Neuronal stem cell (in vitro differentiated cells): ENCODE data around the gene RIT2.
A peak's percentile ranks its signal among the peaks of the same experiment; 100 is the strongest.

ENCODE experiments used
- DNase-seq: peaks from one replicate; pipeline ENCODE4 v3.0.0-alpha.2; 2013; ENCODE audit warnings: low spot score
- H2AFZ ChIP-seq: one replicate; pipeline ENCODE4 v1.6.1; 2013; ENCODE audit warnings: mild to moderate bottlenecking, low read length, inconsistent platforms
- H2AK5ac ChIP-seq: 2 replicates; pipeline ENCODE4 v1.6.1; 2013; ENCODE audit warnings: low read depth, mild to moderate bottlenecking, inconsistent platforms, low read length, moderate library complexity, mixed read lengths
- H2BK120ac ChIP-seq: 2 replicates; pipeline ENCODE4 v1.6.1; 2013; ENCODE audit warnings: low read depth, mild to moderate bottlenecking, inconsistent platforms, low read length, moderate library complexity, mixed read lengths
- H2BK12ac ChIP-seq: one replicate; pipeline ENCODE4 v1.6.1; 2013; ENCODE audit warnings: low read length, inconsistent platforms
- H2BK15ac ChIP-seq: 2 replicates; pipeline ENCODE4 v1.6.1; 2013; ENCODE audit warnings: mild to moderate bottlenecking, low read length, inconsistent platforms, mixed read lengths
- H2BK5ac ChIP-seq: one replicate; pipeline ENCODE4 v1.6.1; 2013; ENCODE audit warnings: inconsistent platforms, mild to moderate bottlenecking, low read length, moderate library complexity
- H3K14ac ChIP-seq: one replicate; pipeline ENCODE4 v1.6.1; 2013; ENCODE audit warnings: low read length, inconsistent platforms
- H3K18ac ChIP-seq: 2 replicates; pipeline ENCODE4 v1.6.1; 2013; ENCODE audit warnings: low read length, inconsistent platforms
- H3K23ac ChIP-seq: 2 replicates; pipeline ENCODE4 v1.6.1; 2013; ENCODE audit warnings: low read depth, mild to moderate bottlenecking, mixed read lengths, low read length, inconsistent platforms; ENCODE audit not compliant: poor library complexity
- H3K27ac ChIP-seq: replicated peaks from 3 replicates; pipeline ENCODE4 v1.5.1; 2013; ENCODE audit warnings: low read length, inconsistent platforms
- H3K27me3 ChIP-seq, 3 experiments: 2 replicates each; pipeline ENCODE4 v1.6.1; 2013; ENCODE audit warnings: low read length in 3 of 3, mild to moderate bottlenecking in 2 of 3, inconsistent platforms in 1 of 3, low read depth in 1 of 3, mixed read lengths in 1 of 3, moderate library complexity in 1 of 3; ENCODE audit not compliant: control insufficient read depth in 3 of 3, insufficient read depth in 3 of 3
- H3K36me3 ChIP-seq, 2 donors: replicated peaks in 1 of 2; 2 replicates each; pipeline ENCODE4 v1.6.1; 2013; ENCODE audit warnings: low read length in 2 of 2; ENCODE audit not compliant: control insufficient read depth in 2 of 2, insufficient read depth in 2 of 2
- H3K4ac ChIP-seq: 2 replicates; pipeline ENCODE4 v1.6.1; 2013; ENCODE audit warnings: inconsistent platforms, mild to moderate bottlenecking, low read length, moderate library complexity
- H3K4me1 ChIP-seq, 2 donors: 1 replicate in 1 of 2; 2 replicates in 1 of 2; pipeline ENCODE4 v1.6.1; 2013; ENCODE audit warnings: low read length in 2 of 2, low read depth in 1 of 2; ENCODE audit not compliant: control insufficient read depth in 2 of 2, insufficient read depth in 1 of 2
- H3K4me2 ChIP-seq: one replicate; pipeline ENCODE4 v1.6.1; 2013; ENCODE audit warnings: mild to moderate bottlenecking, low read length, inconsistent platforms; ENCODE audit not compliant: insufficient read depth, poor library complexity, severe bottlenecking
- H3K4me3 ChIP-seq, 2 donors: 2 replicates each; pipeline ENCODE4 v1.5.1; 2013; ENCODE audit warnings: low read length in 2 of 2, mild to moderate bottlenecking in 2 of 2, inconsistent platforms in 1 of 2, moderate library complexity in 1 of 2
- H3K79me1 ChIP-seq: one replicate; pipeline ENCODE4 v1.6.1; 2013; ENCODE audit warnings: low read depth, mild to moderate bottlenecking, inconsistent platforms, low read length, moderate library complexity
- H3K9ac ChIP-seq: one replicate; pipeline ENCODE4 v1.6.1; 2013; ENCODE audit warnings: mild to moderate bottlenecking, low read depth, low read length, inconsistent platforms; ENCODE audit not compliant: poor library complexity
- H3K9me3 ChIP-seq, 2 donors: replicated peaks in 1 of 2; 2 replicates each; pipeline versions ENCODE3 to v1.6.1; 2013; ENCODE audit warnings: low read length in 2 of 2, mild to moderate bottlenecking in 2 of 2, inconsistent platforms in 1 of 2, low read depth in 1 of 2, mixed read lengths in 1 of 2, moderate library complexity in 1 of 2; ENCODE audit not compliant: control insufficient read depth in 2 of 2, insufficient read depth in 1 of 2
- H4K8ac ChIP-seq: one replicate; pipeline ENCODE4 v1.6.1; 2013; ENCODE audit warnings: low read depth, mild to moderate bottlenecking, inconsistent platforms, low read length, moderate library complexity
- H4K91ac ChIP-seq: one replicate; pipeline ENCODE4 v1.6.1; 2013; ENCODE audit warnings: low read length, low read depth, mild to moderate bottlenecking, inconsistent platforms; ENCODE audit not compliant: poor library complexity
- WGBS, 2 donors: extraction: QIAGEN DNeasy Blood & Tissue Kit; methylation state at CpG; one replicate each; pipeline ENCODE4 v1.1.7; 2013; ENCODE audit warnings: missing lambda C conversion rate in 2 of 2, mixed read lengths in 1 of 2; ENCODE audit not compliant: insufficient read length in 2 of 2, insufficient replicate concordance in 1 of 2; ENCODE audit errors: extremely low coverage in 2 of 2; 5-methylcytosine and 5-hydroxymethylcytosine counted together

RIT2 gene

DNA sequence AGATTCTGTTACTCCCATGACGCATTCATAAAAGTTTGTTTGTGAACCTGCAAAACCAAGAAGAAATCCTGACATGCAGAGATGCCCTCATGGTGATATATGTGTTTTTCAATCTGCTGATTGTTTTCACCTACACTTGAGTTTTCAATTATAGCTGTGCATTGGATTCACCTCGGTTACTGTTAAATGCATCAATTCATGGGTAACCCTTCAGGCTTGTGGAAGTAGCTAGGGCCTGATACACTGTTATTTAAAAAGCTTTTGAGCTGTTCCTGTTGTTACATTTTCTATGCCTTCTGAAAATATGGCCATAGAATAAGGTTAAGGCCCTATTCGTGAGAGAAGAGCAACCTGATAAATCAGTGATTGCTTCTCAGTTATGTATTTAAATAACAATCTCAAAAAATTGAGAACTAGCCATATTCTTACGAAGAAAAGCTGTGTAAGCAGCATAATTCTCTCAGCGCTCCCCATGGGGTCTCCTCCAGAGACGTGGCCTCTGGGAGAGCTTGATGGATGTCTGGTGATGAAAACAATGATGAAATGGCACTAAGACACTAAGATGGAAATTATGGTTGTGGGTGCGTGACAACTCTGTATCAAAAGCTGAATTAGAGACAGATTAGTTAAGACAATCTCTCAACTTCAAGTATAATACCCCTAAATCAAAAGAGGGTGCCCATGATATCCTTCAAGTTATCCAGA, 60.5 kb downstream of the RIT2 start:
- Histone ChIP-seq H2AFZ (no peak overlapping the region), H3K27ac (no peak overlapping the region), H2BK12ac (no peak overlapping the region), H2AK5ac (no peak overlapping the region), H2BK5ac (no peak overlapping the region), H3K23ac (no peak overlapping the region), H3K4me1 (peaks cover 0 to 3% of the 10 kb centered on the region in 2 donors), H4K91ac (no peak overlapping the region), H4K8ac (no peak overlapping the region), H2BK120ac (no peak overlapping the region), H3K4ac (no peak overlapping the region), H3K4me3 (no peak overlapping the region), H3K27me3 (no peaks in the 10 kb centered on the region), H3K9me3 (no peaks in the 10 kb centered on the region), H3K36me3 (no peaks in the 10 kb centered on the region), H3K18ac (no peak overlapping the region), H3K79me1 (no peaks in the 10 kb centered on the region), H3K4me2 (no peak overlapping the region), H3K9ac (no peak overlapping the region), H2BK15ac (no peak overlapping the region), H3K14ac (no peak overlapping the region)
- no CpG with 5 or more reads among the region's 7 CpGs for WGBS, 2 donors
- no peak for DNase-seq

- H3K18ac ChIP-seq = no peak overlapping the region
- H2AFZ ChIP-seq = peak overlapping the region; percentile 53
- no peak overlapping the region for H4K8ac ChIP-seq
- H3K4me3 ChIP-seq = no peak overlapping the region
- H3K79me1 ChIP-seq = no peaks in the 10 kb centered on the region
- H3K27me3 ChIP-seq = no peaks in the 10 kb centered on the region
- H2BK15ac ChIP-seq = no peak overlapping the region
- WGBS, 2 donors = no CpG with 5 or more reads among the region's 3 CpGs
- no peak overlapping the region for H2BK120ac ChIP-seq
- H3K23ac ChIP-seq = no peak overlapping the region
- no peak overlapping the region for H2AK5ac ChIP-seq
- H3K4me1 ChIP-seq = peaks cover 0 to 2% of the 10 kb centered on the region in 2 donors
- H4K91ac ChIP-seq = no peak overlapping the region
- no peaks in the 10 kb centered on the region for H3K36me3 ChIP-seq
- no peak overlapping the region for H2BK5ac ChIP-seq
- no peak overlapping the region for H3K9ac ChIP-seq
- H3K4me2 ChIP-seq = no peak overlapping the region
- H3K4ac ChIP-seq = no peak overlapping the region
- no peak overlapping the region for H3K14ac ChIP-seq
- H3K9me3 ChIP-seq = no peaks in the 10 kb centered on the region
- no peak for DNase-seq
- no peak overlapping the region for H2BK12ac ChIP-seq
- H3K27ac ChIP-seq = no peak overlapping the region
Observed at GRCh38 chr18:43049021-43049420, 66.5 kb downstream of the RIT2 start.

DNA sequence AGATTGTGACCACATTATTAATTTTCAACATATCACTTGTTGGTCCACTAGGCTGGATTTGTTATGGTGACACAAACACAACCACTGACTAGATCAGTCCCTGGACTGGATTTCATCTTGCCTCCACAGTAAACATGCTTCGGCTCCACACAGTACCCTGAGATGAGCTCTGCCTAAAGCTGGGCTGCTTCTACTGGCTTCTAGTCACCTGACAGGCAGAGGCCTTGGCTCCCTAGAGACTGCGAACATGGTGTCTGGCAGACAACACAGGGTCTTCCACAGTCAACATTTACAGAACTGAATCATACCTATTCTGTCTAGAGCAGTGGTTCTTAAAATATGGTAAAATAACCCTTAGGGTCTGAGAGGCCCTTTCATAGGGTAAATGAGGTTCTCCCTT, 69.2 kb downstream of the RIT2 start:
- Histone ChIP-seq H3K9me3 (no peaks in the 10 kb centered on the region), H3K27ac (no peak overlapping the region), H2BK15ac (no peak overlapping the region), H2AFZ (peak overlapping the region; percentile 57), H3K4me2 (no peak overlapping the region), H3K4me1 (no peaks in the 10 kb centered on the region), H2BK12ac (no peak overlapping the region), H3K18ac (no peak overlapping the region), H2BK5ac (no peak overlapping the region), H3K9ac (no peak overlapping the region), H3K14ac (no peak overlapping the region), H3K79me1 (no peaks in the 10 kb centered on the region), H3K36me3 (no peaks in the 10 kb centered on the region), H2BK120ac (no peak overlapping the region), H2AK5ac (no peak overlapping the region), H4K8ac (no peak overlapping the region), H4K91ac (no peak overlapping the region), H3K4me3 (no peak overlapping the region), H3K23ac (no peak overlapping the region), H3K27me3 (no peaks in the 10 kb centered on the region), H3K4ac (no peak overlapping the region)
- DNase-seq = no peak
- no CpG with 5 or more reads among the region's 2 CpGs for WGBS, 2 donors

GRCh38 chr18:43043626-43044025, 71.9 kb downstream of the RIT2 start:
- Histone ChIP-seq H3K4me2 (no peak overlapping the region), H2BK15ac (no peak overlapping the region), H2BK12ac (no peak overlapping the region), H3K27me3 (no peaks in the 10 kb centered on the region), H2AK5ac (no peak overlapping the region), H2BK120ac (no peak overlapping the region), H2AFZ (no peak overlapping the region), H3K36me3 (no peaks in the 10 kb centered on the region), H4K8ac (no peak overlapping the region), H3K4me1 (no peaks in the 10 kb centered on the region), H3K9ac (no peak overlapping the region), H3K4me3 (no peak overlapping the region), H3K79me1 (no peaks in the 10 kb centered on the region), H3K18ac (no peak overlapping the region), H2BK5ac (no peak overlapping the region), H3K4ac (no peak overlapping the region), H3K9me3 (no peaks in the 10 kb centered on the region), H4K91ac (no peak overlapping the region), H3K14ac (no peak overlapping the region), H3K27ac (no peak overlapping the region), H3K23ac (no peak overlapping the region)
- no peak for DNase-seq
- no CpG with 5 or more reads among the region's 4 CpGs for WGBS, 2 donors
